Measurements from ENCODE around the gene SPP1. TPM values are rescaled to one million over a fixed set of nuclear protein-coding genes. Genes with fewer than 3 reads are reported as not detected.

The SPP1 gene
- total RNA-seq, 1 experiment from 2014 or later, result 1,002 TPM

DNA sequence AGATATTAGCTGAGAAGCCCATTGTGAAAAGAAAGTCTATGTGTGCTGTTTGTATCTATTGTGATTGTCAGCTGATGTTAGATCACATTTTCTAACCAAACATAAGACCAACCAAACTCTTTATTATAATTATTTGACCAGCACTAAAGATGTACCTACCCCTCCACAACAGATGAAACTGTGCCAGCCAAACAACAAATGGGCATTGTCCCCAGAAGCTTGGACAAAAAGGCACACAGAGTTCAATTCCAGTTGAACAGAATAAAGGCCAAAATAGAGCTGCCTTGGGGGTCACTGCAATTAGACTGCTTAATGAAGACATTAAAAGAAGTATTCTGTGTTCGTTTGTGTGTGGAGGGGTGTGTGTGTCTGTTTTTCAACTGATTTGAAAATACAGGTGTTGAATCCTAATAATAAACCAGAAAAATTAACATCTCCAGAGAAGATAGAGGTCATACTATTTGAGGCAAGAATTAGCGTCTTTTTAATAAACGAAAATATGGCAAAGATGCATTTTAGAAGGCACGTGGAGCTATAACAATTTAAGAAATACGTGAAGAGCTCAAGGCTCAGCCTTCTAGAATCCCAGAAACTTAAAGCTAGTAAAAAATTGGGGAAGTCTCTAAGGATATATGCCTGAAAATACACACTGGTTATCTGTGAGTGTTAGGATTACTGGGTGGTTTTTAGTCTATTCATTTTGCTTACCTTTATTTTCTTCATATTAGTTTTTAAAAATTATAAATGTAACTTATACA is 2.2 kb downstream of the SPP1 start:
- TSS peak; percentile 61 for BruUV-seq (replicated peaks)
- TF ChIP-seq, protein P1, sequence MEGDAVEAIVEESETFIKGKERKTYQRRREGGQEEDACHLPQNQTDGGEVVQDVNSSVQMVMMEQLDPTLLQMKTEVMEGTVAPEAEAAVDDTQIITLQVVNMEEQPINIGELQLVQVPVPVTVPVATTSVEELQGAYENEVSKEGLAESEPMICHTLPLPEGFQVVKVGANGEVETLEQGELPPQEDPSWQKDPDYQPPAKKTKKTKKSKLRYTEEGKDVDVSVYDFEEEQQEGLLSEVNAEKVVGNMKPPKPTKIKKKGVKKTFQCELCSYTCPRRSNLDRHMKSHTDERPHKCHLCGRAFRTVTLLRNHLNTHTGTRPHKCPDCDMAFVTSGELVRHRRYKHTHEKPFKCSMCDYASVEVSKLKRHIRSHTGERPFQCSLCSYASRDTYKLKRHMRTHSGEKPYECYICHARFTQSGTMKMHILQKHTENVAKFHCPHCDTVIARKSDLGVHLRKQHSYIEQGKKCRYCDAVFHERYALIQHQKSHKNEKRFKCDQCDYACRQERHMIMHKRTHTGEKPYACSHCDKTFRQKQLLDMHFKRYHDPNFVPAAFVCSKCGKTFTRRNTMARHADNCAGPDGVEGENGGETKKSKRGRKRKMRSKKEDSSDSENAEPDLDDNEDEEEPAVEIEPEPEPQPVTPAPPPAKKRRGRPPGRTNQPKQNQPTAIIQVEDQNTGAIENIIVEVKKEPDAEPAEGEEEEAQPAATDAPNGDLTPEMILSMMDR (IDR thresholded peaks at IDR 0.05; ENCODE audit: unreplicated experiment), result no peak
- no peak for DNase-seq
- Mint-ChIP-seq H3K4me1 (ENCODE audit: low read depth, unreplicated experiment) (no peaks in the 10 kb centered on the region), H3K36me3 (ENCODE audit: insufficient read depth, unreplicated experiment) (peaks cover 63% of the 10 kb centered on the region), H3K9me3 (ENCODE audit: low read depth, unreplicated experiment) (no peaks in the 10 kb centered on the region), H3K4me3 (ENCODE audit: low read depth, unreplicated experiment) (peak overlapping the region; percentile 69), H3K27me3 (ENCODE audit: unreplicated experiment) (no peaks in the 10 kb centered on the region), H3K27ac (ENCODE audit: unreplicated experiment) (peak overlapping the region; percentile 82)
- CTCF ChIA-PET, result no interaction called here
- intact Hi-C loops (cut with micrococcal nuclease; ENCODE audit: unreplicated experiment), result no loop called here

DNA sequence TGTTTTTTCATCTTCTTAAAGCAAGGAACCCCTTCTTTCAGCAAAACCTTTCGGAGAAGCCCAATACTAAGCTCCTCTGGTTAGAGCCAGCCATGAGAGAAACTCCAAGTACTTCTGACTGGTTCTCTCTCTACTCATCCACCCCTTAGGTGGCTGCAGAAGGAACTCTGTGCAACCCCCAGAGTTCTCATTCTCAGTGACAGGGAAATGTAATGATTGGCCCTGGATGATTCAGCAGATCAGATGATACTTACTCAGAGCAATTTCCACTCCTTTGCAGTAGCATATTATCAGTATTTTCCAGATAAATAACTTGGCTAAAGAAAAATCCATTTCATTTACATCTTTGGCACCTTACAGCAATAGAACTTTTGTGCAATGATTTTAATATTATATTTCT is 3.2 kb downstream of the SPP1 start:
- intact Hi-C loops (cut with micrococcal nuclease; ENCODE audit: unreplicated experiment), result no loop called here
- Mint-ChIP-seq H3K27ac (ENCODE audit: unreplicated experiment) (peak overlapping the region; percentile 77), H3K36me3 (ENCODE audit: insufficient read depth, unreplicated experiment) (peaks cover 70% of the 10 kb centered on the region), H3K9me3 (ENCODE audit: low read depth, unreplicated experiment) (no peaks in the 10 kb centered on the region), H3K27me3 (ENCODE audit: unreplicated experiment) (no peaks in the 10 kb centered on the region), H3K4me1 (ENCODE audit: low read depth, unreplicated experiment) (peaks cover 3% of the 10 kb centered on the region), H3K4me3 (ENCODE audit: low read depth, unreplicated experiment) (peak overlapping the region; percentile 69)
- BruUV-seq (replicated peaks), result no TSS peak
- CTCF ChIA-PET, result interaction anchor here (0.7 kb wide), 1 partner anchor 234 kb away, joined by 8 read pairs; no protein-coding TSS in a partner anchor
- peak; percentile 15 for DNase-seq
- TF ChIP-seq, protein P1 (IDR thresholded peaks at IDR 0.05; ENCODE audit: unreplicated experiment), result no peak

DNA sequence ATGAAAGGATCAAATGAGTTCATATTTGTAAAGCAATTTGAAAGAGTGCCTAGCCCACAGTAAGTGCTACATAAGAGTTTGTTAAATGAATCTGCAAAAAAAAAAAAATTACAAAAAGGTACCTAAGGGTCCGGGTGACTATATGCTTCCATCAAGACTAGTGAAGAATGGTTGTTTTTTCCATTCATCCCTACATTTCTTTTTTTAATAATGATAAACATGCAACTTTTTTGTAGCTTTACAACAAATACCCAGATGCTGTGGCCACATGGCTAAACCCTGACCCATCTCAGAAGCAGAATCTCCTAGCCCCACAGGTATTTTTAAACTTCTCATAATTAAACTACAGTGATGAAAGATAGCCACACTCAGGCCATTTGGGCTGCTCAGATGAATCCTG is 4.3 kb downstream of the SPP1 start:
- CTCF ChIA-PET, result no interaction called here
- TF ChIP-seq, protein P1 (IDR thresholded peaks at IDR 0.05; ENCODE audit: unreplicated experiment), result no peak
- H3K36me3 Mint-ChIP-seq (ENCODE audit: insufficient read depth, unreplicated experiment), result peaks cover 72% of the 10 kb centered on the region
- no peaks in the 10 kb centered on the region for H3K9me3 Mint-ChIP-seq (ENCODE audit: low read depth, unreplicated experiment)
- intact Hi-C loops (cut with micrococcal nuclease; ENCODE audit: unreplicated experiment), result no loop called here
- H3K4me1 Mint-ChIP-seq (ENCODE audit: low read depth, unreplicated experiment), result peaks cover 10% of the 10 kb centered on the region
- BruUV-seq (replicated peaks), result no TSS peak
- DNase-seq, result no peak
- no peak overlapping the region for H3K27ac Mint-ChIP-seq (ENCODE audit: unreplicated experiment)
- peak overlapping the region; percentile 40 for H3K4me3 Mint-ChIP-seq (ENCODE audit: low read depth, unreplicated experiment)
- H3K27me3 Mint-ChIP-seq (ENCODE audit: unreplicated experiment), result no peaks in the 10 kb centered on the region

DNA sequence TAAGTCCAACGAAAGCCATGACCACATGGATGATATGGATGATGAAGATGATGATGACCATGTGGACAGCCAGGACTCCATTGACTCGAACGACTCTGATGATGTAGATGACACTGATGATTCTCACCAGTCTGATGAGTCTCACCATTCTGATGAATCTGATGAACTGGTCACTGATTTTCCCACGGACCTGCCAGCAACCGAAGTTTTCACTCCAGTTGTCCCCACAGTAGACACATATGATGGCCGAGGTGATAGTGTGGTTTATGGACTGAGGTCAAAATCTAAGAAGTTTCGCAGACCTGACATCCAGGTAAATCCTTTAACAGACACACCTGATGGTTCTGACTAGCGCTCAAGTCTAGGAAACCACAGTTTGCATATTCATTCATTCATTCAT is 6.0 kb downstream of the SPP1 start:
- CTCF ChIA-PET, result interaction anchor here (0.5 to 0.8 kb wide), 2 partner anchors 121 to 217 kb away, joined by 3 to 6 read pairs; no protein-coding TSS in a partner anchor
- H3K4me1 Mint-ChIP-seq (ENCODE audit: low read depth, unreplicated experiment), result peaks cover 23% of the 10 kb centered on the region
- no peaks in the 10 kb centered on the region for H3K9me3 Mint-ChIP-seq (ENCODE audit: low read depth, unreplicated experiment)
- H3K4me3 Mint-ChIP-seq (ENCODE audit: low read depth, unreplicated experiment), result no peak overlapping the region
- H3K27me3 Mint-ChIP-seq (ENCODE audit: unreplicated experiment), result no peaks in the 10 kb centered on the region
- BruUV-seq (replicated peaks), result no TSS peak
- intact Hi-C loops (cut with micrococcal nuclease; ENCODE audit: unreplicated experiment), result no loop called here
- H3K27ac Mint-ChIP-seq (ENCODE audit: unreplicated experiment), result no peak overlapping the region
- TF ChIP-seq, protein P1 (IDR thresholded peaks at IDR 0.05; ENCODE audit: unreplicated experiment), result no peak
- no peak for DNase-seq
- H3K36me3 Mint-ChIP-seq (ENCODE audit: insufficient read depth, unreplicated experiment), result peaks cover 63% of the 10 kb centered on the region
